SK-N-MC (cell line): ENCODE results near the gene SLITRK4.

Source experiments
- EZH2 ChIP-seq: fragments of 200-600 bp; sonication (generic); IDR thresholded peaks from one replicate; pipeline ENCODE4 v1.6.1; 2017; ENCODE audit warnings: antibody characterized with exemption
- POLR2AphosphoS5 ChIP-seq: IDR thresholded peaks from 2 replicates; pipeline ENCODE4 v1.6.1; 2012; ENCODE audit warnings: mild to moderate bottlenecking, low read depth, low read length, borderline replicate concordance

- TF ChIP-seq EZH2, result no peak
- TF ChIP-seq POLR2AphosphoS5, result no peak
Observed at GRCh38 chrX:143642426-143642825, 6.5 kb upstream of the SLITRK4 start.
